ENCODE data around the gene METTL2A. TPM values are rescaled to one million over a fixed set of nuclear protein-coding genes. Genes with fewer than 3 reads are reported as not detected.
"Not testable (repeated sequence)": the region's sequence is repeated elsewhere in the genome, so short reads cannot be mapped to it uniquely, and the experiment has no call there.

METTL2A gene
- total and polyA plus RNA-seq, 2 donors (not counting 1 experiment from before 2014, with no cell fraction given) = 17.5 to 18.7 TPM

- H3K4me2 ChIP-seq (ENCODE audit: extremely low read depth, insufficient read depth, low read length); H3K27ac ChIP-seq (ENCODE audit: insufficient read depth, low read length); H3K4me3 ChIP-seq (replicated peaks in 1 of 4; ENCODE audit: control extremely low read depth in 1 of 4, insufficient read depth in 1 of 4, low read depth in 3 of 4, low read length in 4 of 4); H3K4me1 ChIP-seq (ENCODE audit: control insufficient read depth, extremely low read depth, insufficient read depth, low read length); H3K27me3 ChIP-seq (ENCODE audit: control insufficient read depth, insufficient read depth, low read length); H2AFZ ChIP-seq (ENCODE audit: low read length); H3K9ac ChIP-seq (ENCODE audit: insufficient read depth, low read length); H3K36me3 ChIP-seq (ENCODE audit: control insufficient read depth, insufficient read depth, low read length); H4K20me1 ChIP-seq (ENCODE audit: control insufficient read depth, extremely low read depth, insufficient read depth, low read length); H3K9me3 ChIP-seq (ENCODE audit: control insufficient read depth, insufficient read depth, low read depth, low read length): not testable (repeated sequence)
- H3K79me2 ChIP-seq (ENCODE audit: control insufficient read depth, insufficient read depth, low read length) = peaks cover 78% of the 10 kb centered on the region
- DNase-seq (ENCODE audit: low read depth in 2 of 2) = peak in 1 of 2 donors; percentile 29
Observed at GRCh38 chr17:62493049-62493655, 69.5 kb downstream of the METTL2A start.

- H3K9ac ChIP-seq (ENCODE audit: insufficient read depth, low read length); H3K4me1 ChIP-seq (ENCODE audit: control insufficient read depth, extremely low read depth, insufficient read depth, low read length); H2AFZ ChIP-seq (ENCODE audit: low read length); H3K9me3 ChIP-seq (ENCODE audit: control insufficient read depth, insufficient read depth, low read depth, low read length); H3K27ac ChIP-seq (ENCODE audit: insufficient read depth, low read length); H4K20me1 ChIP-seq (ENCODE audit: control insufficient read depth, extremely low read depth, insufficient read depth, low read length); H3K27me3 ChIP-seq (ENCODE audit: control insufficient read depth, insufficient read depth, low read length); H3K4me2 ChIP-seq (ENCODE audit: extremely low read depth, insufficient read depth, low read length); H3K36me3 ChIP-seq (ENCODE audit: control insufficient read depth, insufficient read depth, low read length); H3K4me3 ChIP-seq (replicated peaks in 1 of 4; ENCODE audit: control extremely low read depth in 1 of 4, insufficient read depth in 1 of 4, low read depth in 3 of 4, low read length in 4 of 4); DNase-seq (ENCODE audit: low read depth in 2 of 2): not testable (repeated sequence)
- peaks cover 77% of the 10 kb centered on the region for H3K79me2 ChIP-seq (ENCODE audit: control insufficient read depth, insufficient read depth, low read length)
Observed at GRCh38 chr17:62494073-62494472, 70.4 kb downstream of the METTL2A start.

- not testable (repeated sequence) for H3K9me3 ChIP-seq (ENCODE audit: control insufficient read depth, insufficient read depth, low read depth, low read length); H3K4me3 ChIP-seq (replicated peaks in 1 of 4; ENCODE audit: control extremely low read depth in 1 of 4, insufficient read depth in 1 of 4, low read depth in 3 of 4, low read length in 4 of 4); H3K27me3 ChIP-seq (ENCODE audit: control insufficient read depth, insufficient read depth, low read length); H4K20me1 ChIP-seq (ENCODE audit: control insufficient read depth, extremely low read depth, insufficient read depth, low read length); H3K4me2 ChIP-seq (ENCODE audit: extremely low read depth, insufficient read depth, low read length); H3K27ac ChIP-seq (ENCODE audit: insufficient read depth, low read length); H3K4me1 ChIP-seq (ENCODE audit: control insufficient read depth, extremely low read depth, insufficient read depth, low read length); DNase-seq (ENCODE audit: low read depth in 2 of 2); H3K36me3 ChIP-seq (ENCODE audit: control insufficient read depth, insufficient read depth, low read length); H2AFZ ChIP-seq (ENCODE audit: low read length); H3K9ac ChIP-seq (ENCODE audit: insufficient read depth, low read length)
- H3K79me2 ChIP-seq (ENCODE audit: control insufficient read depth, insufficient read depth, low read length) = peaks cover 66% of the 10 kb centered on the region
Observed at GRCh38 chr17:62496344-62496743, 72.6 kb downstream of the METTL2A start.

GRCh38 chr17:62498796-62499195, 75.1 kb downstream of the METTL2A start:
- not testable (repeated sequence) for H2AFZ ChIP-seq (ENCODE audit: low read length); H3K27ac ChIP-seq (ENCODE audit: insufficient read depth, low read length); H3K4me1 ChIP-seq (ENCODE audit: control insufficient read depth, extremely low read depth, insufficient read depth, low read length); H3K27me3 ChIP-seq (ENCODE audit: control insufficient read depth, insufficient read depth, low read length); DNase-seq (ENCODE audit: low read depth in 2 of 2); H3K4me3 ChIP-seq (replicated peaks in 1 of 4; ENCODE audit: control extremely low read depth in 1 of 4, insufficient read depth in 1 of 4, low read depth in 3 of 4, low read length in 4 of 4); H3K9me3 ChIP-seq (ENCODE audit: control insufficient read depth, insufficient read depth, low read depth, low read length); H4K20me1 ChIP-seq (ENCODE audit: control insufficient read depth, extremely low read depth, insufficient read depth, low read length); H3K4me2 ChIP-seq (ENCODE audit: extremely low read depth, insufficient read depth, low read length); H3K36me3 ChIP-seq (ENCODE audit: control insufficient read depth, insufficient read depth, low read length); H3K9ac ChIP-seq (ENCODE audit: insufficient read depth, low read length)
- peaks cover 53% of the 10 kb centered on the region for H3K79me2 ChIP-seq (ENCODE audit: control insufficient read depth, insufficient read depth, low read length)

Other genes starting within 250 kb of the METTL2A start
- gene EFCAB3, start 43.3 kb upstream of the METTL2A start, total RNA-seq = not detected in 2 replicates
- not detected in 2 replicates for gene EFCAB3, start 43.3 kb upstream of the METTL2A start, polyA plus RNA-seq
- 47.5 and 63.9 TPM in 2 replicates for gene TLK2, start 54.9 kb downstream of the METTL2A start, total RNA-seq
- gene TLK2, start 54.9 kb downstream of the METTL2A start, polyA plus RNA-seq = 51.6 and 55.5 TPM in 2 replicates
- gene MRC2, start 203.8 kb downstream of the METTL2A start, total RNA-seq = 164 and 246 TPM in 2 replicates
- 48.2 and 98.7 TPM in 2 replicates for gene MRC2, start 203.8 kb downstream of the METTL2A start, polyA plus RNA-seq